Measurements from ENCODE around the gene EBF3.

EBF3 gene

DNA sequence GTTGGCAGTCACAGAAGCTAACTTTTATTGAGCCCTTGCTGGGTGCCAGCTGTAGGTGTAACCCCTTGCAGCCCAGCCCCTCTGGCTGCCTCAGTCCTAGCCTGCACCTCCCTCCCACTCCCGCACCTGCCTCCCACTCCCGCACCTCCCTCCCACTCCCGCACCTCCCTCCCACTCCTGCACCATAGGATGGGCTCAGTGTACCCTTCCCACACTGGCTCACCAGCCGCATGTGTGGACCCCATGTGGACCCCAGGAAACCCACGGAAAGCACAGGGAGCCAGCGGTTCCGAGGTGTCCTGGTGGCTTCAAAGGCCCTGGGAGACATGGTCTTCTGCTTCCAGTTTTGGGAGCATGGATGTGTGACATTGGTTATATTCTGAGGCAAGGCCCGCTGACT is 132.9 kb downstream of the EBF3 start:
- Histone ChIP-seq H3K4me1 (ENCODE audit: low read depth, poor library complexity, severe bottlenecking) (no peaks in the 10 kb centered on the region), H3K79me2 (ENCODE audit: insufficient read depth, low read depth) (no peaks in the 10 kb centered on the region), H3K27me3 (ENCODE audit: insufficient read depth, low read depth) (no peaks in the 10 kb centered on the region), H4K20me1 (ENCODE audit: insufficient read depth) (no peaks in the 10 kb centered on the region), H3K27ac (no peak overlapping the region), H3K4me2 (no peak overlapping the region), H3K4me3 (IDR thresholded peaks at IDR 0.05; ENCODE audit: insufficient read depth, low read depth, low read length) (no peak overlapping the region), H3K36me3 (ENCODE audit: insufficient read depth) (no peaks in the 10 kb centered on the region), H2AFZ (ENCODE audit: low read depth) (no peak overlapping the region), H3K9ac (no peak overlapping the region)
- TF ChIP-seq, protein P1, sequence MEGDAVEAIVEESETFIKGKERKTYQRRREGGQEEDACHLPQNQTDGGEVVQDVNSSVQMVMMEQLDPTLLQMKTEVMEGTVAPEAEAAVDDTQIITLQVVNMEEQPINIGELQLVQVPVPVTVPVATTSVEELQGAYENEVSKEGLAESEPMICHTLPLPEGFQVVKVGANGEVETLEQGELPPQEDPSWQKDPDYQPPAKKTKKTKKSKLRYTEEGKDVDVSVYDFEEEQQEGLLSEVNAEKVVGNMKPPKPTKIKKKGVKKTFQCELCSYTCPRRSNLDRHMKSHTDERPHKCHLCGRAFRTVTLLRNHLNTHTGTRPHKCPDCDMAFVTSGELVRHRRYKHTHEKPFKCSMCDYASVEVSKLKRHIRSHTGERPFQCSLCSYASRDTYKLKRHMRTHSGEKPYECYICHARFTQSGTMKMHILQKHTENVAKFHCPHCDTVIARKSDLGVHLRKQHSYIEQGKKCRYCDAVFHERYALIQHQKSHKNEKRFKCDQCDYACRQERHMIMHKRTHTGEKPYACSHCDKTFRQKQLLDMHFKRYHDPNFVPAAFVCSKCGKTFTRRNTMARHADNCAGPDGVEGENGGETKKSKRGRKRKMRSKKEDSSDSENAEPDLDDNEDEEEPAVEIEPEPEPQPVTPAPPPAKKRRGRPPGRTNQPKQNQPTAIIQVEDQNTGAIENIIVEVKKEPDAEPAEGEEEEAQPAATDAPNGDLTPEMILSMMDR (conservative IDR thresholded peaks at IDR 0.05; ENCODE audit: low read depth, low read length), result no peak

- H3K79me2 ChIP-seq (ENCODE audit: insufficient read depth, low read depth), result no peaks in the 10 kb centered on the region
- no peaks in the 10 kb centered on the region for H3K36me3 ChIP-seq (ENCODE audit: insufficient read depth)
- H3K9ac ChIP-seq, result no peak overlapping the region
- no peak overlapping the region for H3K4me2 ChIP-seq
- H3K4me1 ChIP-seq (ENCODE audit: low read depth, poor library complexity, severe bottlenecking), result no peaks in the 10 kb centered on the region
- no peak overlapping the region for H3K27ac ChIP-seq
- TF ChIP-seq, protein P1 (conservative IDR thresholded peaks at IDR 0.05; ENCODE audit: low read depth, low read length), result no peak
- H2AFZ ChIP-seq (ENCODE audit: low read depth), result no peak overlapping the region
- no peaks in the 10 kb centered on the region for H4K20me1 ChIP-seq (ENCODE audit: insufficient read depth)
- H3K27me3 ChIP-seq (ENCODE audit: insufficient read depth, low read depth), result no peaks in the 10 kb centered on the region
- H3K4me3 ChIP-seq (IDR thresholded peaks at IDR 0.05; ENCODE audit: insufficient read depth, low read depth, low read length), result no peak overlapping the region
Measured at GRCh38 chr10:129825826-129826225, 138.2 kb downstream of the EBF3 start.

DNA sequence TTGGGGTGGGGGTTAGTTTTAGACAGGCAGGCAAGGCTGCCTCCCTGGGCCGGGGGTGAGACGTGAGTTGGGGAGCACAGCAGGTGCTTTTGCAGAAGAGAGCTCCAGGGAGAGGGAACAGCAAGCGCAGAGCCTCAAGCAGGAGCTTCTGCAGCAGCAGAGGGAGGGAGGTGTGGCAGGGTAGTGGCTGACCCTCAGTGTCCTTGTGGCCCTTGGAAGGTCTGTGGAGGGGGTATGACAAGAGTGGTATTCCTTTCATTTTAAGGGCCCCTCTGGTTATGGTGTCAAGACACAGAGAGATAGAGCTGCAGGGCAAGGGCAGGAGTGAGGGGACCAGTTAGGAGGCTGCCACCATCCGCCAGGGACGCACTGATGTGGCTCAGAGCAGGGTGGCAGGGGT is 138.9 kb downstream of the EBF3 start:
- Histone ChIP-seq H3K27me3 (ENCODE audit: insufficient read depth, low read depth) (no peaks in the 10 kb centered on the region), H3K79me2 (ENCODE audit: insufficient read depth, low read depth) (no peaks in the 10 kb centered on the region), H3K4me3 (IDR thresholded peaks at IDR 0.05; ENCODE audit: insufficient read depth, low read depth, low read length) (no peak overlapping the region), H3K4me2 (no peak overlapping the region), H3K36me3 (ENCODE audit: insufficient read depth) (no peaks in the 10 kb centered on the region), H3K4me1 (ENCODE audit: low read depth, poor library complexity, severe bottlenecking) (no peaks in the 10 kb centered on the region), H2AFZ (ENCODE audit: low read depth) (no peak overlapping the region), H3K27ac (no peak overlapping the region), H4K20me1 (ENCODE audit: insufficient read depth) (no peaks in the 10 kb centered on the region), H3K9ac (no peak overlapping the region)
- TF ChIP-seq, protein P1 (conservative IDR thresholded peaks at IDR 0.05; ENCODE audit: low read depth, low read length), result no peak

GRCh38 chr10:129820451-129820850 is 143.6 kb downstream of the EBF3 start:
- Histone ChIP-seq H2AFZ (ENCODE audit: low read depth) (no peak overlapping the region), H3K36me3 (ENCODE audit: insufficient read depth) (no peaks in the 10 kb centered on the region)

More at GRCh38 chr10:129820451-129820850, 143.6 kb downstream of the EBF3 start:
- Histone ChIP-seq H3K9ac (no peak overlapping the region), H3K27ac (no peak overlapping the region), H3K4me1 (ENCODE audit: low read depth, poor library complexity, severe bottlenecking) (no peaks in the 10 kb centered on the region), H3K4me2 (no peak overlapping the region), H3K79me2 (ENCODE audit: insufficient read depth, low read depth) (no peaks in the 10 kb centered on the region), H3K27me3 (ENCODE audit: insufficient read depth, low read depth) (no peaks in the 10 kb centered on the region), H3K4me3 (IDR thresholded peaks at IDR 0.05; ENCODE audit: insufficient read depth, low read depth, low read length) (no peak overlapping the region), H4K20me1 (ENCODE audit: insufficient read depth) (no peaks in the 10 kb centered on the region)
- TF ChIP-seq, protein P1 (conservative IDR thresholded peaks at IDR 0.05; ENCODE audit: low read depth, low read length), result no peak

Data from KMS-11 (cell line).